ENCODE results near the gene RAB27A.

DNA sequence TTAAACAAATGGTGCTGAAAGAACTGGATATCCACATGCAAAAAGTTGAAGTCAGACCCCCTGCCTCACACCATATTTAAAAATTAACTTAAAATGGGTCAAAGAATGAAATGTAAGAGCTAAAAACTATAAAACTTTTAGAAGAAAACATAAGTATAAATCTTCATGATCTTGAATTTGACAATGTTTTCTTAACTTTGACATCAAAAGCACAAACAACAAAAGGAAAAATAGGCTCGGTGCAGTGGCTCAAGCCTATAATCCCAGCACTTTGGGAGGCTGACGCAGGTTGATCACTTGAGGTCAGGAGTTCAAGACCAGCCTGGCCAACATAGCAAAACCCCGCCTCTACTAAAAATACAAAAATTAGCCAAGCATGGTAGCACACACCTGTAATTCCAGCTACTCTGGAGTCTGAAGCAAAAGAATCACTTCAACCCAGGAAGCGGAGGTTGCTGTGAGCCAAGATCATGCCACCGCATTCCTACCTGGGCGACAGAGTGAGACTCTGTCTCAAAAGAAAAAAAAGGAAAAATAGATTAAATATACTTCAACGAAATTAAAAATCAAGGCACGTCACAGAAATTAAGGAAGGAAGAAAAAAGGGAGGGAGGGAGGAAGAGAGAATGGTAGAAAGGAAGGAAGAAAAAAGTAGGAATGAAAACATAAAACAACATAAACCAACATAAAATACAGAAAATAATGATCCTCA lies 1.5 kb downstream of the RAB27A start:
- TF ChIP-seq CTCF (IDR thresholded peaks at IDR 0.05 in 4 of 5, conservative IDR thresholded peaks at IDR 0.05 in 1 of 5) (no peak), POLR2A (IDR thresholded peaks at IDR 0.05) (no peak)

Data from gastrocnemius medialis (tissue), 4 donors.